SK-N-SH treated with all-trans-retinoic acid at 6 μM for 48 hours (cell line): Measurements from ENCODE around the gene HOXD11.
A peak's percentile ranks its signal among the peaks of the same experiment; 100 is the strongest.

Source experiments
- ATAC-seq: fragments of 200-7000 bp; cut with Tn5 transposase; 3 replicates; pipeline ENCODE4 v1.9.1; 2020; ENCODE audit warnings: mild to moderate bottlenecking, moderate library complexity
- ARNTL ChIP-seq: fragments of 450-650 bp; formaldehyde crosslinking; IDR thresholded peaks from 2 replicates; pipeline ENCODE4 v1.5.0; 2020; ENCODE audit warnings: low read depth, mild to moderate bottlenecking, moderate library complexity, borderline replicate concordance
- BACH2 ChIP-seq: fragments of 250-450 bp; sonication (Bioruptor Pico); IDR thresholded peaks from 2 replicates; pipeline ENCODE4 v1.9.0; 2021; ENCODE audit warnings: mild to moderate bottlenecking, borderline replicate concordance
- CSDC2 ChIP-seq: fragments of 250-450 bp; sonication (Bioruptor Pico); IDR thresholded peaks from 2 replicates; pipeline ENCODE4 v1.5.0; 2020; ENCODE audit warnings: mild to moderate bottlenecking, moderate library complexity
- CSRNP3 ChIP-seq: fragments of 250-450 bp; sonication (Bioruptor Pico); IDR thresholded peaks from 2 replicates; pipeline ENCODE4 v1.5.1; 2021; ENCODE audit warnings: mild to moderate bottlenecking, moderate library complexity
- ESRRG ChIP-seq: fragments of 250-450 bp; sonication (Bioruptor Pico); IDR thresholded peaks from 2 replicates; pipeline ENCODE4 v1.6.1; 2021; ENCODE audit warnings: mild to moderate bottlenecking
- GLIS3 ChIP-seq: fragments of 250-450 bp; sonication (Bioruptor Pico); IDR thresholded peaks from 2 replicates; pipeline ENCODE4 v1.5.0; 2020; ENCODE audit warnings: mild to moderate bottlenecking, moderate library complexity
- OSR1 ChIP-seq: fragments of 250-450 bp; sonication (Bioruptor Pico); IDR thresholded peaks from 2 replicates; pipeline ENCODE4 v1.8.0; 2022; ENCODE audit warnings: moderate library complexity, mild to moderate bottlenecking, inconsistent platforms
- RARB ChIP-seq: fragments of 250-450 bp; sonication (Bioruptor Pico); IDR thresholded peaks from 2 replicates; pipeline ENCODE4 v1.8.0; 2021; ENCODE audit warnings: mild to moderate bottlenecking, moderate library complexity
- SNAI2 ChIP-seq: fragments of 250-450 bp; sonication (Bioruptor Pico); IDR thresholded peaks from 2 replicates; pipeline ENCODE4 v1.5.0; 2020; ENCODE audit warnings: mild to moderate bottlenecking, moderate library complexity
- TCF4 ChIP-seq: fragments of 250-450 bp; sonication (Bioruptor Pico); IDR thresholded peaks from 2 replicates; pipeline ENCODE4 v1.8.0; 2021; ENCODE audit warnings: mild to moderate bottlenecking, moderate library complexity, borderline replicate concordance
- TOX ChIP-seq: fragments of 250-450 bp; sonication (Bioruptor Pico); IDR thresholded peaks from 2 replicates; pipeline ENCODE4 v1.8.0; 2021; ENCODE audit warnings: mild to moderate bottlenecking, moderate library complexity, borderline replicate concordance
- TSHZ2 ChIP-seq: fragments of 250-450 bp; sonication (Bioruptor Pico); IDR thresholded peaks from 2 replicates; pipeline ENCODE4 v1.5.0; 2020; ENCODE audit warnings: mild to moderate bottlenecking, moderate library complexity
- ZC3H10 ChIP-seq: fragments of 250-450 bp; sonication (Bioruptor Pico); IDR thresholded peaks from 2 replicates; pipeline ENCODE4 v1.5.1; 2021; ENCODE audit warnings: mild to moderate bottlenecking, moderate library complexity
- ZFP3 ChIP-seq: fragments of 250-450 bp; sonication (Bioruptor Pico); IDR thresholded peaks from 2 replicates; pipeline ENCODE4 v1.5.0; 2020; ENCODE audit warnings: mild to moderate bottlenecking, moderate library complexity
- ZFP30 ChIP-seq: fragments of 450-650 bp; formaldehyde crosslinking; IDR thresholded peaks from 2 replicates; pipeline ENCODE4 v1.5.0; 2022; ENCODE audit warnings: mild to moderate bottlenecking, moderate library complexity
- ZNF565 ChIP-seq: fragments of 450-650 bp; formaldehyde crosslinking; conservative IDR thresholded peaks from 2 replicates; pipeline ENCODE4 v1.5.0; 2020; ENCODE audit warnings: low read depth, mild to moderate bottlenecking, moderate library complexity
- ZNF70 ChIP-seq: fragments of 450-650 bp; formaldehyde crosslinking; IDR thresholded peaks from 2 replicates; pipeline ENCODE4 v1.5.0; 2020; ENCODE audit warnings: mild to moderate bottlenecking, moderate library complexity
- ZNF8 ChIP-seq: fragments of 450-650 bp; formaldehyde crosslinking; IDR thresholded peaks from 2 replicates; pipeline ENCODE4 v1.5.0; 2020; ENCODE audit warnings: mild to moderate bottlenecking, moderate library complexity
- TF ChIP-seq, protein P1 (sequence below): fragments of 250-450 bp; sonication (Bioruptor Pico); IDR thresholded peaks from 2 replicates; pipeline ENCODE4 v1.8.0; 2020; ENCODE audit warnings: mild to moderate bottlenecking, moderate library complexity, borderline replicate concordance
- TF ChIP-seq, protein P2 (sequence below): fragments of 250-450 bp; sonication (Bioruptor Pico); IDR thresholded peaks from 2 replicates; pipeline ENCODE4 v1.5.1; 2020; ENCODE audit warnings: low read depth, mild to moderate bottlenecking, moderate library complexity
- TF ChIP-seq, protein P3 (sequence below): fragments of 250-450 bp; sonication (Bioruptor Pico); IDR thresholded peaks from 2 replicates; pipeline ENCODE4 v1.8.0; 2021; ENCODE audit warnings: low read depth, mild to moderate bottlenecking, moderate library complexity, borderline replicate concordance

The HOXD11 gene

DNA sequence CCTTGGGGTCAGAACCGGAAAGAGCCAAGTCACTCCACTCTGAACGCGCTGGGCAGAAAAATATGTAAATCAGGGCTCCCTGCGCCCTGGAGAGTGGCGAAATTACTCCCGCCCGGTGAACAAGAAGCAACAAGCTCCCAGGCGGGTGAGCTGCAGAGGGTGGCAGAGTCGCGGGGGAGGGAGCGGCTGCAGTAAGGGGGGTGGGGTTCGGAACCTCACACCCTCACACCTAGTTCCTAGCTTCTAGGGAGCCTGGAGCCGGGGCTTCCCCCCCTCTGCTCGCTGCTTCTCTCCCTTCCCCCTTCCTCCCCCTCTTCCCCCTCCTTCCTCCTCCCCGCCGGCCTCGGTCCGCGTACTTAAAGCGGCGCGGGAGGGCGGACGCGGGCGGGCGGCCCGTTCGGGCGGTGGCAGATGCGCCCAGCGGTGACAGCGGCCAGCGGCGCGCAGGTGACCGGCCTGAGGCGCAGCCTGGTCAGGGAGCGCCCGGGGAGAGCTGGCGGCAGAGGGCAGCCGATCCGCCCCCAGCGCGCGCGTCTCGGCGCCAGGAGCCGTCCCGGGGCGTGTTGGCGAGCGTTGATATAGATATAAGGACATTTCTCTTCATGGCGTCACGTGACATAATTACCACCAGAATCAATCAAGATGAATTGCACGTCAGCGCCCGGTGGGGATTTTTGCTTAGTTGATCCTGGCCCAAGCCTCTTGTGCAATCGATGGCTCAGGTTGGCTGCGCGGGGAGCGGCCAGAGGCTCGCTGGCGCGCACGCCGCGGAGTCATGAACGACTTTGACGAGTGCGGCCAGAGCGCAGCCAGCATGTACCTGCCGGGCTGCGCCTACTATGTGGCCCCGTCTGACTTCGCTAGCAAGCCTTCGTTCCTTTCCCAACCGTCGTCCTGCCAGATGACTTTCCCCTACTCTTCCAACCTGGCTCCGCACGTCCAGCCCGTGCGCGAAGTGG lies at the start of gene HOXD11:
HOXD11 (plus strand) TSS at position 700 of the 959 bp plus-strand sequence; CDS start at position 776, 76 bp downstream.
- TF ChIP-seq ZNF565 (CRISPR knock-in tag) (no peak), ZC3H10 (CRISPR knock-in tag) (no peak), GLIS3 (CRISPR knock-in tag) (no peak), OSR1 (no peak), ZFP30 (no peak), RARB (CRISPR knock-in tag) (no peak), CSRNP3 (no peak), BACH2 (CRISPR knock-in tag) (no peak), TCF4 (CRISPR knock-in tag) (no peak), TOX (CRISPR knock-in tag) (no peak), ESRRG (CRISPR knock-in tag) (no peak), ZNF8 (CRISPR knock-in tag) (no peak), ZNF70 (no peak), CSDC2 (CRISPR knock-in tag) (no peak), ARNTL (CRISPR knock-in tag) (no peak), SNAI2 (CRISPR knock-in tag) (no peak), TSHZ2 (no peak)
- TF ChIP-seq, protein P1, sequence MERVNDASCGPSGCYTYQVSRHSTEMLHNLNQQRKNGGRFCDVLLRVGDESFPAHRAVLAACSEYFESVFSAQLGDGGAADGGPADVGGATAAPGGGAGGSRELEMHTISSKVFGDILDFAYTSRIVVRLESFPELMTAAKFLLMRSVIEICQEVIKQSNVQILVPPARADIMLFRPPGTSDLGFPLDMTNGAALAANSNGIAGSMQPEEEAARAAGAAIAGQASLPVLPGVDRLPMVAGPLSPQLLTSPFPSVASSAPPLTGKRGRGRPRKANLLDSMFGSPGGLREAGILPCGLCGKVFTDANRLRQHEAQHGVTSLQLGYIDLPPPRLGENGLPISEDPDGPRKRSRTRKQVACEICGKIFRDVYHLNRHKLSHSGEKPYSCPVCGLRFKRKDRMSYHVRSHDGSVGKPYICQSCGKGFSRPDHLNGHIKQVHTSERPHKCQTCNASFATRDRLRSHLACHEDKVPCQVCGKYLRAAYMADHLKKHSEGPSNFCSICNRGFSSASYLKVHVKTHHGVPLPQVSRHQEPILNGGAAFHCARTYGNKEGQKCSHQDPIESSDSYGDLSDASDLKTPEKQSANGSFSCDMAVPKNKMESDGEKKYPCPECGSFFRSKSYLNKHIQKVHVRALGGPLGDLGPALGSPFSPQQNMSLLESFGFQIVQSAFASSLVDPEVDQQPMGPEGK (CRISPR knock-in tag) = no peak
- TF ChIP-seq, protein P2, sequence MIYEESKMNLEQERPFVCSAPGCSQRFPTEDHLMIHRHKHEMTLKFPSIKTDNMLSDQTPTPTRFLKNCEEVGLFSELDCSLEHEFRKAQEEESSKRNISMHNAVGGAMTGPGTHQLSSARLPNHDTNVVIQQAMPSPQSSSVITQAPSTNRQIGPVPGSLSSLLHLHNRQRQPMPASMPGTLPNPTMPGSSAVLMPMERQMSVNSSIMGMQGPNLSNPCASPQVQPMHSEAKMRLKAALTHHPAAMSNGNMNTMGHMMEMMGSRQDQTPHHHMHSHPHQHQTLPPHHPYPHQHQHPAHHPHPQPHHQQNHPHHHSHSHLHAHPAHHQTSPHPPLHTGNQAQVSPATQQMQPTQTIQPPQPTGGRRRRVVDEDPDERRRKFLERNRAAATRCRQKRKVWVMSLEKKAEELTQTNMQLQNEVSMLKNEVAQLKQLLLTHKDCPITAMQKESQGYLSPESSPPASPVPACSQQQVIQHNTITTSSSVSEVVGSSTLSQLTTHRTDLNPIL (CRISPR knock-in tag) = no peak
- TF ChIP-seq, protein P3, sequence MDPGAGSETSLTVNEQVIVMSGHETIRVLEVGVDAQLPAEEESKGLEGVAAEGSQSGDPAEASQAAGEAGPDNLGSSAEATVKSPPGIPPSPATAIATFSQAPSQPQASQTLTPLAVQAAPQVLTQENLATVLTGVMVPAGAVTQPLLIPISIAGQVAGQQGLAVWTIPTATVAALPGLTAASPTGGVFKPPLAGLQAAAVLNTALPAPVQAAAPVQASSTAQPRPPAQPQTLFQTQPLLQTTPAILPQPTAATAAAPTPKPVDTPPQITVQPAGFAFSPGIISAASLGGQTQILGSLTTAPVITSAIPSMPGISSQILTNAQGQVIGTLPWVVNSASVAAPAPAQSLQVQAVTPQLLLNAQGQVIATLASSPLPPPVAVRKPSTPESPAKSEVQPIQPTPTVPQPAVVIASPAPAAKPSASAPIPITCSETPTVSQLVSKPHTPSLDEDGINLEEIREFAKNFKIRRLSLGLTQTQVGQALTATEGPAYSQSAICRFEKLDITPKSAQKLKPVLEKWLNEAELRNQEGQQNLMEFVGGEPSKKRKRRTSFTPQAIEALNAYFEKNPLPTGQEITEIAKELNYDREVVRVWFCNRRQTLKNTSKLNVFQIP (CRISPR knock-in tag) = no peak
- TF ChIP-seq, all 23 proteins: peak for 0
- peak; percentile 8; the same call in 2 of the 3 replicates for ATAC-seq

GRCh38 chr2:176063958-176064357 lies 43.1 kb upstream of the HOXD11 start:
- no peak for ATAC-seq
- no peak for TF ChIP-seq ZNF70
- TF ChIP-seq ZFP3 = no peak
- no peak for TF ChIP-seq BACH2 (CRISPR knock-in tag)
- no peak for TF ChIP-seq SNAI2 (CRISPR knock-in tag)
- TF ChIP-seq GLIS3 (CRISPR knock-in tag) = no peak
- TF ChIP-seq ZC3H10 (CRISPR knock-in tag) = no peak
- TF ChIP-seq ESRRG (CRISPR knock-in tag) = no peak
- TF ChIP-seq, protein P3 (CRISPR knock-in tag) = no peak
- no peak for TF ChIP-seq TOX (CRISPR knock-in tag)
- TF ChIP-seq CSDC2 (CRISPR knock-in tag) = no peak
- no peak for TF ChIP-seq ZFP30
- TF ChIP-seq ZNF8 (CRISPR knock-in tag) = no peak
- TF ChIP-seq CSRNP3 = no peak
- no peak for TF ChIP-seq TSHZ2
- TF ChIP-seq RARB (CRISPR knock-in tag) = no peak
